Measurements from ENCODE around the gene UCN2. TPM values are rescaled to one million over a fixed set of nuclear protein-coding genes. Genes with fewer than 3 reads are reported as not detected.

The UCN2 gene
- total and polyA plus RNA-seq, 2 experiments from 2014 or later: 0.95 to 1.1 TPM

DNA sequence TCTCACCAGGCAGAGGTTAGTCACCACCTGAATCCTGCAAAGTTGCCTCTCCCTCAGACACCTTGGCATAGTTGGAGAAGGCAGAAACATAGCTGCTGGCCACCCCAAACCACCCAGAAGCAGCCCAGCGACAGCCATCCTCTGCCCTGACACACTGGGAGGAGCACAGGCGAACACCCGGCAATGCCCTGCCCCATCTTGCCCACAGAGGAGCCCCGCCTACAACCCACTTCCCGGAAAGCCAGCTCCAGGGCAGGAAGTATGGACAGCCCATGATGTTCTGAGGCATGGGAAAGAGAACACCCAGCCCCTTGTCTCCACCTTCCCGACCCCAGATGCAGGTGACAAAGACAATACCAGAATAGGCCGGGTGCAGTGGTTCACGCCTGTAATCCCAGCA lies 47.0 kb downstream of the UCN2 start:
- TF ChIP-seq, protein P1, sequence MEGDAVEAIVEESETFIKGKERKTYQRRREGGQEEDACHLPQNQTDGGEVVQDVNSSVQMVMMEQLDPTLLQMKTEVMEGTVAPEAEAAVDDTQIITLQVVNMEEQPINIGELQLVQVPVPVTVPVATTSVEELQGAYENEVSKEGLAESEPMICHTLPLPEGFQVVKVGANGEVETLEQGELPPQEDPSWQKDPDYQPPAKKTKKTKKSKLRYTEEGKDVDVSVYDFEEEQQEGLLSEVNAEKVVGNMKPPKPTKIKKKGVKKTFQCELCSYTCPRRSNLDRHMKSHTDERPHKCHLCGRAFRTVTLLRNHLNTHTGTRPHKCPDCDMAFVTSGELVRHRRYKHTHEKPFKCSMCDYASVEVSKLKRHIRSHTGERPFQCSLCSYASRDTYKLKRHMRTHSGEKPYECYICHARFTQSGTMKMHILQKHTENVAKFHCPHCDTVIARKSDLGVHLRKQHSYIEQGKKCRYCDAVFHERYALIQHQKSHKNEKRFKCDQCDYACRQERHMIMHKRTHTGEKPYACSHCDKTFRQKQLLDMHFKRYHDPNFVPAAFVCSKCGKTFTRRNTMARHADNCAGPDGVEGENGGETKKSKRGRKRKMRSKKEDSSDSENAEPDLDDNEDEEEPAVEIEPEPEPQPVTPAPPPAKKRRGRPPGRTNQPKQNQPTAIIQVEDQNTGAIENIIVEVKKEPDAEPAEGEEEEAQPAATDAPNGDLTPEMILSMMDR (IDR thresholded peaks at IDR 0.05; ENCODE audit: low read depth, low read length): no peak
- no peaks in the 10 kb centered on the region for H3K9me3 ChIP-seq (ENCODE audit: low read depth)
- DNase-seq (ENCODE audit: low read depth in 1 of 2, low spot score in 1 of 2): no peak
- no peaks in the 10 kb centered on the region for H3K27me3 ChIP-seq
- no peak overlapping the region for H3K4me3 ChIP-seq
- no peaks in the 10 kb centered on the region for H3K4me1 ChIP-seq (ENCODE audit: low read depth)
- no peak overlapping the region for H3K27ac ChIP-seq
- peaks cover 26% of the 10 kb centered on the region for H3K36me3 ChIP-seq

GRCh38 chr3:48514431-48515227 lies 49.0 kb downstream of the UCN2 start:
- no peak overlapping the region for H3K4me3 ChIP-seq
- DNase-seq (ENCODE audit: low read depth in 1 of 2, low spot score in 1 of 2): no peak
- peaks cover 16% of the 10 kb centered on the region for H3K36me3 ChIP-seq
- no peak overlapping the region for H3K27ac ChIP-seq
- no peaks in the 10 kb centered on the region for H3K27me3 ChIP-seq
- H3K9me3 ChIP-seq (ENCODE audit: low read depth): no peaks in the 10 kb centered on the region
- H3K4me1 ChIP-seq (ENCODE audit: low read depth): no peaks in the 10 kb centered on the region
- TF ChIP-seq, protein P1 (IDR thresholded peaks at IDR 0.05; ENCODE audit: low read depth, low read length): no peak

Other genes starting within 250 kb of the UCN2 start
- gene SPINK8, start 230.1 kb downstream of the UCN2 start, total RNA-seq: not detected in 2 replicates
- not detected in 2 replicates for gene SPINK8, start 230.1 kb downstream of the UCN2 start, polyA plus RNA-seq
- gene FBXW12, start 191.6 kb downstream of the UCN2 start, total RNA-seq: 0.51 TPM in 1 of 2 replicates, not detected in the other
- gene FBXW12, start 191.6 kb downstream of the UCN2 start, polyA plus RNA-seq: 0.39 TPM in 1 of 2 replicates, not detected in the other
- gene PLXNB1, start 133.7 kb downstream of the UCN2 start, total RNA-seq: 38.5 and 47.1 TPM in 2 replicates
- 23.9 and 28.3 TPM in 2 replicates for gene PLXNB1, start 133.7 kb downstream of the UCN2 start, polyA plus RNA-seq
- gene CCDC51, start 123.7 kb downstream of the UCN2 start, total RNA-seq: 18.6 and 20.2 TPM in 2 replicates
- 29.3 and 31.4 TPM in 2 replicates for gene CCDC51, start 123.7 kb downstream of the UCN2 start, polyA plus RNA-seq
- 172 and 395 TPM in 2 replicates for gene TMA7, start 123.5 kb downstream of the UCN2 start, total RNA-seq
- gene TMA7, start 123.5 kb downstream of the UCN2 start, polyA plus RNA-seq: 517 and 609 TPM in 2 replicates
- gene ATRIP, start 117.0 kb downstream of the UCN2 start, total RNA-seq: 8.7 and 9.4 TPM in 2 replicates
- gene ATRIP, start 117.0 kb downstream of the UCN2 start, polyA plus RNA-seq: 6.4 and 11.2 TPM in 2 replicates
- 68.0 and 86.0 TPM in 2 replicates for gene SHISA5, start 59.6 kb downstream of the UCN2 start, total RNA-seq
- 92.3 and 147 TPM in 2 replicates for gene SHISA5, start 59.6 kb downstream of the UCN2 start, polyA plus RNA-seq
- gene PFKFB4, start 7.0 kb downstream of the UCN2 start, total RNA-seq: 64.9 and 94.4 TPM in 2 replicates
- 43.8 and 74.7 TPM in 2 replicates for gene PFKFB4, start 7.0 kb downstream of the UCN2 start, polyA plus RNA-seq
- gene COL7A1, start 31.5 kb upstream of the UCN2 start, total RNA-seq: 53.8 and 76.6 TPM in 2 replicates
- 41.3 and 63.0 TPM in 2 replicates for gene COL7A1, start 31.5 kb upstream of the UCN2 start, polyA plus RNA-seq
- gene UQCRC1, start 45.9 kb upstream of the UCN2 start, total RNA-seq: 620 and 675 TPM in 2 replicates
- gene UQCRC1, start 45.9 kb upstream of the UCN2 start, polyA plus RNA-seq: 735 and 870 TPM in 2 replicates
- gene TMEM89, start 58.0 kb upstream of the UCN2 start, total RNA-seq: not detected in 2 replicates
- 0.59 TPM in 1 of 2 replicates, not detected in the other for gene TMEM89, start 58.0 kb upstream of the UCN2 start, polyA plus RNA-seq
- 55.8 and 87.4 TPM in 2 replicates for gene SLC26A6, start 71.7 kb upstream of the UCN2 start, total RNA-seq
- 52.0 and 68.1 TPM in 2 replicates for gene SLC26A6, start 71.7 kb upstream of the UCN2 start, polyA plus RNA-seq
- 5.4 and 5.9 TPM in 2 replicates for gene CELSR3, start 99.1 kb upstream of the UCN2 start, total RNA-seq
- 3.1 and 3.4 TPM in 2 replicates for gene CELSR3, start 99.1 kb upstream of the UCN2 start, polyA plus RNA-seq
- 68.7 and 73.4 TPM in 2 replicates for gene NCKIPSD, start 122.1 kb upstream of the UCN2 start, total RNA-seq
- 49.6 and 51.7 TPM in 2 replicates for gene NCKIPSD, start 122.1 kb upstream of the UCN2 start, polyA plus RNA-seq
- gene IP6K2, start 153.4 kb upstream of the UCN2 start, total RNA-seq: 87.4 and 119 TPM in 2 replicates
- 130 and 140 TPM in 2 replicates for gene IP6K2, start 153.4 kb upstream of the UCN2 start, polyA plus RNA-seq